Neutrophil (primary cell): Measurements from ENCODE around the gene MAN1A2.

Experiments used
- H3K27ac ChIP-seq: fragments of 200-600 bp; sonication (generic); 2 replicates; pipeline ENCODE4 v1.5.1; 2016; ENCODE audit warnings: mild to moderate bottlenecking, moderate library complexity
- H3K27me3 ChIP-seq: fragments of 200-600 bp; sonication (generic); 2 replicates; pipeline ENCODE4 v1.6.0; 2016; ENCODE audit warnings: mild to moderate bottlenecking
- H3K36me3 ChIP-seq: fragments of 200-600 bp; sonication (generic); 2 replicates; pipeline ENCODE4 v1.5.1; 2017
- H3K4me1 ChIP-seq, 2 experiments: fragments of 200-600 bp in 1 of 2; sonication (generic) in 1 of 2; 1 replicate in 1 of 2; 2 replicates in 1 of 2; pipeline versions ENCODE4 v1.5.1 to v1.6.1; 2013 to 2016; ENCODE audit warnings: low read depth in 1 of 2, low read length in 1 of 2, mild to moderate bottlenecking in 1 of 2, moderate library complexity in 1 of 2; ENCODE audit not compliant: control insufficient read depth in 1 of 2, insufficient read depth in 1 of 2
- H3K4me3 ChIP-seq, 2 experiments: fragments of 200-600 bp in 1 of 2; sonication (generic) in 1 of 2; 1 replicate in 1 of 2; 2 replicates in 1 of 2; pipeline ENCODE4 v1.5.1; 2013 to 2016; ENCODE audit warnings: low read depth in 1 of 2, low read length in 1 of 2, mild to moderate bottlenecking in 1 of 2, moderate library complexity in 1 of 2
- H3K9me3 ChIP-seq: fragments of 200-600 bp; sonication (generic); 2 replicates; pipeline ENCODE4 v1.5.1; 2016
- TF ChIP-seq, protein P1 (sequence below): fragments of 200-600 bp; sonication (generic); IDR thresholded peaks from 2 replicates; pipeline ENCODE4 v1.5.1; 2016; ENCODE audit warnings: antibody characterized with exemption

Gene MAN1A2

DNA sequence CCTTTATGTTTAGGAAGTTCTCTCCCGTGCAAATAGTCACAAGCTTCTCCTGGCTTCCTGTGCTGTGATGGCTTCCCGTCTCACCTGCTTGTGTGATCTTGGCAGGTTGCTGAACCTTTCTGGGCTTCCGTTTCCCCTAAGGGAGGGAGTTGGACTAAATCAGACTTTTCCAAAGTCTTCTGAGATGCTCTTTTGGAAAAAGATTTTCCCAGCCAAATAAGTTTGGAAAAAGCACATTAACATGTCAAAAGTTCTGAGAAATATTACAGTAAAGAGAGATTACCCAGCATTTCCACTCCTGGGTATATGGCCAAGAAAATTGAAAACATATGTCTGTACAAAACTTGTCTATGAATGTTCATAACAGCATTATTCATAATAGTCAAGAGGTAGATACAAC, 202.6 kb downstream of the MAN1A2 start:
- Histone ChIP-seq H3K9me3 (no peaks in the 10 kb centered on the region), H3K4me3 (no peak overlapping the region), H3K36me3 (no peaks in the 10 kb centered on the region), H3K27me3 (no peaks in the 10 kb centered on the region), H3K27ac (no peak overlapping the region), H3K4me1 (peaks cover 0 to under 1% of the 10 kb centered on the region in 2 experiments)
- TF ChIP-seq, protein P1, sequence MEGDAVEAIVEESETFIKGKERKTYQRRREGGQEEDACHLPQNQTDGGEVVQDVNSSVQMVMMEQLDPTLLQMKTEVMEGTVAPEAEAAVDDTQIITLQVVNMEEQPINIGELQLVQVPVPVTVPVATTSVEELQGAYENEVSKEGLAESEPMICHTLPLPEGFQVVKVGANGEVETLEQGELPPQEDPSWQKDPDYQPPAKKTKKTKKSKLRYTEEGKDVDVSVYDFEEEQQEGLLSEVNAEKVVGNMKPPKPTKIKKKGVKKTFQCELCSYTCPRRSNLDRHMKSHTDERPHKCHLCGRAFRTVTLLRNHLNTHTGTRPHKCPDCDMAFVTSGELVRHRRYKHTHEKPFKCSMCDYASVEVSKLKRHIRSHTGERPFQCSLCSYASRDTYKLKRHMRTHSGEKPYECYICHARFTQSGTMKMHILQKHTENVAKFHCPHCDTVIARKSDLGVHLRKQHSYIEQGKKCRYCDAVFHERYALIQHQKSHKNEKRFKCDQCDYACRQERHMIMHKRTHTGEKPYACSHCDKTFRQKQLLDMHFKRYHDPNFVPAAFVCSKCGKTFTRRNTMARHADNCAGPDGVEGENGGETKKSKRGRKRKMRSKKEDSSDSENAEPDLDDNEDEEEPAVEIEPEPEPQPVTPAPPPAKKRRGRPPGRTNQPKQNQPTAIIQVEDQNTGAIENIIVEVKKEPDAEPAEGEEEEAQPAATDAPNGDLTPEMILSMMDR, result no peak

DNA sequence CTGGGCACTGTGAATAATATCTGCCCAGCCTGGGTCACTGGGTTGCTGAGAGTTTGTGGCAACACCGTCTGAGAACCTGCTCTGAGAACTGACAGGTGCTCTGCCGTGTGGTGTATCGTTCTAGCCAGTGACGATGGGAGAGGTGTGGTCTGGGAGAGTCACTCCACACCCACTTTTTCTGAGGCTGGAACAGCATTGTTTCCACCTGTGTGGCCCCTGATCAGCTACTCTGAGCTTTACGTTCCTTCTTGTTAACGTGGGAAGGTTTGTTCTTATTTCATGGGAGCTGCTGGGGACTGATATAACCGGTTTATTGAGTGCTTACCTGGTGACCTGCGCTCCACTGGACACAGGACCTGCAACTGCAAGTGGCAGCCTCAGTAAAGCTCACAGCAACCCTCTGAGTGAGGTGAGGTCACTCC, 203.8 kb downstream of the MAN1A2 start:
- no peaks in the 10 kb centered on the region for H3K4me1 ChIP-seq
- H3K4me3 ChIP-seq, result no peak overlapping the region
- H3K27ac ChIP-seq, result no peak overlapping the region
- H3K27me3 ChIP-seq, result no peaks in the 10 kb centered on the region
- TF ChIP-seq, protein P1, result no peak
- no peaks in the 10 kb centered on the region for H3K36me3 ChIP-seq
- no peaks in the 10 kb centered on the region for H3K9me3 ChIP-seq

DNA sequence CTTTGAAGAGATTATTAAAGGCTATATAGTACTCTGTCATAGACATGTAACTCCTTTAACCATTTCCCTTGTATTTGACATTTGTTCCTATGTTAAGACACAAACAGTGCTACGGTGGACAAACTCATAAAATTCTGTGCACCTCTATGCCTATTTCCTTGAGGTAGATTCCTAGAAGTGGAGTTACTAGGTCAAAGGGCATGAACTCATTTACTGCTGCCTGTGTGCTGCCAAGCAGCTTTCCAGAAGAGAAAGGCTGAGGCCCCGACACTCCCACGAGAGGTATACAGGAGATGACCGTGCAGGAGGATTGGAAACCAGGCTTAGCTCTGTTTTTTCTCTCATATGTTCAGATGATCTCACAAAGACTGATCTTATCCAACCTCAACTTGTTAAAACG, 204.2 kb downstream of the MAN1A2 start:
- no peaks in the 10 kb centered on the region for H3K4me1 ChIP-seq
- no peaks in the 10 kb centered on the region for H3K9me3 ChIP-seq
- H3K36me3 ChIP-seq, result no peaks in the 10 kb centered on the region
- H3K4me3 ChIP-seq, result no peak overlapping the region
- TF ChIP-seq, protein P1, result no peak
- no peaks in the 10 kb centered on the region for H3K27me3 ChIP-seq
- H3K27ac ChIP-seq, result no peak overlapping the region

DNA sequence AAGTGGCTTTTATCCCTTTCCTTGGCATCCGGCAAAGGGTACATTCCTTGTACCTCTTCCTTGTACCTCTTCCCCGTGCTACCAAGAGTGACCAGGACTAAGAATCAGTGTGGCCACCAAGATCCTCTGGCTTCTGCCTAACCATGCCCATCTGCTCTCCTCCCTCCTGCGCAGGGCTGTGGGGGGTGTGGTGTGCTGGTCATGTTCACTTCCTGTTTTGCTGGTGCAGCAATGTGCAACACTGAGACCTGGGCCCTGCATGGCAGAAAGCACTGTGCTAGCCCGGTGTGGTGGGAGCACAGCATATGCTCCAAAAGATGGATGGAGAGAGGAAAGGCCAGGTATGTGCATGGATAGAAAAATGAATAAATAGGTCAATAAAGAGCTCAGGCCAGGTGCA, 205.3 kb downstream of the MAN1A2 start:
- H3K4me3 ChIP-seq, result no peak overlapping the region
- H3K27ac ChIP-seq, result no peak overlapping the region
- no peaks in the 10 kb centered on the region for H3K9me3 ChIP-seq
- TF ChIP-seq, protein P1, result no peak
- H3K27me3 ChIP-seq, result no peaks in the 10 kb centered on the region
- H3K36me3 ChIP-seq, result no peaks in the 10 kb centered on the region
- H3K4me1 ChIP-seq, result no peaks in the 10 kb centered on the region

DNA sequence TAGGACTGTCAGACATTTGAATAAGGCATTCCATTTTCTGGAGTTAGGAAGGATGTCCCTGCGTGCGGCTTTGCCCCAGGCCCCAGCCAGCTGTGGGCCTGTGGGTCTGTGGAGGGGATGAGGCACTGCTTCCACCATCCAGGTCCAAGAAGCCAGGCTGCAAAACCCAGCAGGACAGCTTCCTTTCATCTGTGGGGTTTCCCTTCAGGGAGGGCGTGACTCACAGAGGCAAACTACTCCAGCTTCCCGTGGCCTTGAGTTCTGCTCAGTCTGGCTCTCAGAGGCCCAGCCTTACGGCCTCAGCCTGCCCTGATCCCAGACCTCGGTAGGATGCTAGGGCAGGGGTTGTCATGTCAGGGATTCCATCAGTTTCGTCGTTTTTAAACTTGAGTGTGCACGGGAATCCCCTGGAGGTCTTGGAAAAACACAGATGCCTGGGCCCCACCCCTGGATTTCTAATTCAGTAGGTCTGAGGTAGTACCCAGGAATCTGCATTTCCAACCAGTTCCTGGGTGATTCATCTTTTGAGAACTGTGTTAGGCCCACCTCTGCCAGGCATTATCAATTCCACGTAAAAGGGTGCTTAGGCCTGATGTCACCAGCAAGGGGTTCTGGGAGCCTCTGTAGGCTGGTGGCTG, 206.3 kb downstream of the MAN1A2 start:
- Histone ChIP-seq H3K4me1 (no peaks in the 10 kb centered on the region), H3K4me3 (no peak overlapping the region), H3K27ac (no peak overlapping the region), H3K27me3 (no peaks in the 10 kb centered on the region), H3K9me3 (no peaks in the 10 kb centered on the region), H3K36me3 (no peaks in the 10 kb centered on the region)
- TF ChIP-seq, protein P1, result no peak
